Keratinocyte (primary cell): ENCODE measurements around the gene ACRBP. TPM values are rescaled to one million over a fixed set of nuclear protein-coding genes. Genes with fewer than 3 reads are reported as not detected.
A peak's percentile ranks its signal among the peaks of the same experiment; 100 is the strongest.

ENCODE experiments used
- DNase-seq: peaks from one replicate; pipeline ENCODE4 v3.0.0-alpha.2; 2011; ENCODE audit warnings: low read depth, missing footprints, low spot score
- FAIRE-seq: peaks from 2 replicates; lab custom pipeline; 2011; peaks lifted over from hg19 to GRCh38; lab: Jason Lieb, UNC
- H2AFZ ChIP-seq: 2 replicates; pipeline ENCODE4 v1.6.0; 2012; ENCODE audit warnings: low read length, control low read depth, inconsistent platforms; ENCODE audit not compliant: control insufficient read depth
- H3K27ac ChIP-seq: 2 replicates; pipeline ENCODE4 v1.5.1; 2011; ENCODE audit warnings: low read length; ENCODE audit not compliant: control insufficient read depth, insufficient read depth
- H3K27me3 ChIP-seq: 3 replicates; pipeline ENCODE4 v1.6.0; 2011; ENCODE audit warnings: low read length; ENCODE audit not compliant: control insufficient read depth, insufficient read depth; ENCODE audit errors: extremely low read depth
- H3K36me3 ChIP-seq, 2 experiments: 2 replicates in 1 of 2; 3 replicates in 1 of 2; pipeline ENCODE4 v1.5.1; 2011; ENCODE audit warnings: low read length in 2 of 2, mild to moderate bottlenecking in 1 of 2; ENCODE audit not compliant: control insufficient read depth in 2 of 2, insufficient read depth in 2 of 2; ENCODE audit errors: extremely low read depth in 1 of 2
- H3K4me1 ChIP-seq: 3 replicates; pipeline ENCODE4 v1.5.1; 2011; ENCODE audit warnings: low read length; ENCODE audit not compliant: control insufficient read depth, insufficient read depth; ENCODE audit errors: extremely low read depth
- H3K4me2 ChIP-seq: 3 replicates; pipeline ENCODE4 v1.6.0; 2011; ENCODE audit warnings: low read depth, low read length; ENCODE audit not compliant: control insufficient read depth, insufficient read depth; ENCODE audit errors: extremely low read depth
- H3K4me3 ChIP-seq, 3 experiments: fragments of 200-600 bp in 1 of 3; sonication (generic) in 1 of 3; 2 replicates in 2 of 3; 3 replicates in 1 of 3; pipeline ENCODE4 v1.5.1; 2011 to 2016; ENCODE audit warnings: low read length in 3 of 3, mild to moderate bottlenecking in 3 of 3, control low read depth in 2 of 3, inconsistent platforms in 1 of 3, low read depth in 1 of 3, mixed read lengths in 1 of 3, mixed run types in 1 of 3, moderate library complexity in 1 of 3; ENCODE audit not compliant: control insufficient read depth in 2 of 3, insufficient read depth in 2 of 3; ENCODE audit errors: extremely low read depth in 1 of 3
- H3K79me2 ChIP-seq: 2 replicates; pipeline ENCODE4 v1.6.0; 2012; ENCODE audit warnings: low read length; ENCODE audit not compliant: control insufficient read depth, insufficient read depth
- H3K9ac ChIP-seq: 3 replicates; pipeline ENCODE4 v1.6.0; 2011; ENCODE audit warnings: low read length; ENCODE audit not compliant: control insufficient read depth, insufficient read depth; ENCODE audit errors: extremely low read depth
- H3K9me1 ChIP-seq: 3 replicates; pipeline ENCODE4 v1.6.0; 2011; ENCODE audit warnings: low read length; ENCODE audit not compliant: control insufficient read depth, insufficient read depth; ENCODE audit errors: extremely low read depth
- H3K9me3 ChIP-seq: 2 replicates; pipeline ENCODE4 v1.5.1; 2012; ENCODE audit warnings: low read depth, low read length; ENCODE audit not compliant: control insufficient read depth
- H4K20me1 ChIP-seq: 3 replicates; pipeline ENCODE4 v1.6.0; 2011; ENCODE audit warnings: low read length; ENCODE audit not compliant: control insufficient read depth, insufficient read depth; ENCODE audit errors: extremely low read depth
- EZH2 ChIP-seq: IDR thresholded peaks from one replicate; pipeline ENCODE4 v1.6.1; 2012; ENCODE audit warnings: inconsistent platforms, mild to moderate bottlenecking, low read length, moderate library complexity
- dilution Hi-C: fragments of 300-500 bp; cut with MboI; formaldehyde crosslinking; loops from one replicate; pipeline ENCODE4 v1.7.0; 2020; ENCODE audit warnings: low sequenced_read_pairs; ENCODE audit not compliant: extremely low pct_ligation_motif_present
- polyA plus RNA-seq, 5 experiments: library from polyadenylated mRNA; depleted of rRNA in 3 of 5; stranded (reverse) in 3 of 5; stranded (forward) in 1 of 5; unstranded in 1 of 5; fragments of >200 nt; gene quantifications; 1 replicate in 1 of 5; 2 replicates in 3 of 5; 3 replicates in 1 of 5; pipeline versions ENCODE4 v1.2.1 to v1.2.3, GENCODE V29; 2011 to 2012; ENCODE audit warnings: missing spikeins in 2 of 5, low read depth in 1 of 5, low replicate concordance in 1 of 5
- TF ChIP-seq, protein P1 (sequence below), 3 experiments: IDR thresholded peaks in 1 of 3; conservative IDR thresholded peaks in 1 of 3; optimal IDR thresholded peaks in 1 of 3; 2 replicates in 2 of 3; 3 replicates in 1 of 3; pipeline versions ENCODE3 to v1.5.1; 2011; ENCODE audit warnings: low read length in 3 of 3, mild to moderate bottlenecking in 3 of 3, moderate library complexity in 2 of 3, control low read depth in 1 of 3, inconsistent platforms in 1 of 3; ENCODE audit not compliant: insufficient read depth in 2 of 3; ENCODE audit errors: extremely low read depth in 1 of 3

The ACRBP gene
- polyA plus RNA-seq, 1 donor (not counting 4 experiments of a cell fraction or from before 2014, with no cell fraction given): 0.09 TPM

DNA sequence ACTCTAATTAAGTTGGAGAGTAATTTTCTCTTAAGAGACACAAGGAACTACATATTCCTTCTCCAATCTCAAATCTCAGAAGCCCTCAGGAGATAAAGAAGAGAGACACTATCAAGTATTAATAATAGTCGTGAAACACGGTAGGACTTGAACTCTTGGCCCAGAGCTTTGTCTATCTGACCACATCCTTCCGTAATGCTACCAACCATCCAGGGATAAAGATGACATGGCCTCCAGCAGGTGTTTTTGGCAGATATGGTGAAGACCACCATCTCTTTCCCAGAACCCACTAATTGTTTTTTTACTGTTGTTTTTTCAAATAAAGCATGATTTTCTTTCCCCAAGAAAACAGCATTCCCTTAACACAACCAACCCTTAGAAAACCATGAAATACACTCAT, 38.6 kb upstream of the ACRBP start:
- H4K20me1 ChIP-seq: no peaks in the 10 kb centered on the region
- H3K4me2 ChIP-seq: no peak overlapping the region

GRCh38 chr12:6684609-6685008, 37.4 kb upstream of the ACRBP start:
- TF ChIP-seq, protein P1, sequence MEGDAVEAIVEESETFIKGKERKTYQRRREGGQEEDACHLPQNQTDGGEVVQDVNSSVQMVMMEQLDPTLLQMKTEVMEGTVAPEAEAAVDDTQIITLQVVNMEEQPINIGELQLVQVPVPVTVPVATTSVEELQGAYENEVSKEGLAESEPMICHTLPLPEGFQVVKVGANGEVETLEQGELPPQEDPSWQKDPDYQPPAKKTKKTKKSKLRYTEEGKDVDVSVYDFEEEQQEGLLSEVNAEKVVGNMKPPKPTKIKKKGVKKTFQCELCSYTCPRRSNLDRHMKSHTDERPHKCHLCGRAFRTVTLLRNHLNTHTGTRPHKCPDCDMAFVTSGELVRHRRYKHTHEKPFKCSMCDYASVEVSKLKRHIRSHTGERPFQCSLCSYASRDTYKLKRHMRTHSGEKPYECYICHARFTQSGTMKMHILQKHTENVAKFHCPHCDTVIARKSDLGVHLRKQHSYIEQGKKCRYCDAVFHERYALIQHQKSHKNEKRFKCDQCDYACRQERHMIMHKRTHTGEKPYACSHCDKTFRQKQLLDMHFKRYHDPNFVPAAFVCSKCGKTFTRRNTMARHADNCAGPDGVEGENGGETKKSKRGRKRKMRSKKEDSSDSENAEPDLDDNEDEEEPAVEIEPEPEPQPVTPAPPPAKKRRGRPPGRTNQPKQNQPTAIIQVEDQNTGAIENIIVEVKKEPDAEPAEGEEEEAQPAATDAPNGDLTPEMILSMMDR (optimal IDR thresholded peaks at IDR 0.05 in 1 of 3, IDR thresholded peaks at IDR 0.05 in 1 of 3, conservative IDR thresholded peaks at IDR 0.05 in 1 of 3; ENCODE audit: extremely low read depth in 1 of 3, insufficient read depth in 2 of 3, low read length in 3 of 3): peak; percentile 38 to 64 (median 55)
- no peak for TF ChIP-seq EZH2
- H3K9me3 ChIP-seq: no peaks in the 10 kb centered on the region
- no peaks in the 10 kb centered on the region for H3K27me3 ChIP-seq
- H3K27ac ChIP-seq: no peak overlapping the region
- no peak overlapping the region for H3K9ac ChIP-seq
- H3K9me1 ChIP-seq: no peaks in the 10 kb centered on the region
- dilution Hi-C loops: no loop called here
- H3K4me1 ChIP-seq: peaks cover 10% of the 10 kb centered on the region
- H2AFZ ChIP-seq: no peak overlapping the region
- H3K36me3 ChIP-seq: peaks cover 2 to 6% of the 10 kb centered on the region in 2 experiments
- peaks cover 90% of the 10 kb centered on the region for H3K79me2 ChIP-seq
- H3K4me3 ChIP-seq: no peak overlapping the region
- H3K4me2 ChIP-seq: no peak overlapping the region
- no peak for DNase-seq
- H4K20me1 ChIP-seq: no peaks in the 10 kb centered on the region
- FAIRE-seq: no peak

More for the DNA sequence above, 38.6 kb upstream of the ACRBP start:
- Histone ChIP-seq H3K27ac (no peak overlapping the region), H3K27me3 (no peaks in the 10 kb centered on the region), H3K9ac (no peak overlapping the region), H3K4me1 (peaks cover 17% of the 10 kb centered on the region), H3K79me2 (peaks cover 89% of the 10 kb centered on the region), H3K36me3 (peaks cover 2 to 6% of the 10 kb centered on the region in 2 experiments), H2AFZ (no peak overlapping the region), H3K4me3 (no peak overlapping the region), H3K9me3 (no peaks in the 10 kb centered on the region), H3K9me1 (no peaks in the 10 kb centered on the region)
- dilution Hi-C loops: no loop called here
- no peak for FAIRE-seq
- TF ChIP-seq, protein P1 (optimal IDR thresholded peaks at IDR 0.05 in 1 of 3, IDR thresholded peaks at IDR 0.05 in 1 of 3, conservative IDR thresholded peaks at IDR 0.05 in 1 of 3; ENCODE audit: extremely low read depth in 1 of 3, insufficient read depth in 2 of 3, low read length in 3 of 3): no peak
- TF ChIP-seq EZH2: no peak
- DNase-seq: no peak
